Lower lobe of right lung (tissue), 2 donors: ENCODE measurements around the gene BCL2. TPM values are rescaled to one million over a fixed set of nuclear protein-coding genes. Genes with fewer than 3 reads are reported as not detected.
A peak's percentile ranks its signal among the peaks of the same experiment; 100 is the strongest.

Experiments used
- ATAC-seq, 2 donors: fragments of 200-7000 bp; cut with Tn5 transposase; one replicate each; pipeline ENCODE4 v1.9.1; 2020 to 2022; ENCODE audit warnings: mild to moderate bottlenecking in 2 of 2, moderate library complexity in 2 of 2
- DNase-seq: peaks from one replicate; pipeline ENCODE4 v3.0.0-alpha.2; 2020
- H3K27ac ChIP-seq: fragments of 200-600 bp; one replicate; pipeline ENCODE4 v1.8.0; 2022
- H3K27me3 ChIP-seq: fragments of 200-600 bp; one replicate; pipeline ENCODE4 v1.8.0; 2022; ENCODE audit warnings: low read depth
- H3K36me3 ChIP-seq: fragments of 200-600 bp; one replicate; pipeline ENCODE4 v1.8.0; 2022; ENCODE audit warnings: mild to moderate bottlenecking
- H3K4me1 ChIP-seq: fragments of 200-600 bp; one replicate; pipeline ENCODE4 v1.8.0; 2022
- H3K4me3 ChIP-seq: fragments of 200-600 bp; one replicate; pipeline ENCODE4 v1.8.0; 2022; ENCODE audit warnings: mild to moderate bottlenecking
- H3K9me3 ChIP-seq: fragments of 200-600 bp; one replicate; pipeline ENCODE4 v1.8.0; 2022
- CTCF ChIP-seq: fragments of 200-600 bp; IDR thresholded peaks from one replicate; pipeline ENCODE4 v1.8.0; 2022; ENCODE audit warnings: antibody characterized with exemption, mild to moderate bottlenecking
- intact Hi-C: fragments of 100-400 bp; cut with DNase I; formaldehyde crosslinking; loops from one replicate; pipeline ENCODE4 v1.11.0; 2022
- total RNA-seq: library from RNA; stranded (reverse); fragmentation: NEBNext Ultra II Directional; extraction: Animal tissue kit (Norgen Biotek cat#: 25700); gene quantifications from one replicate; pipeline ENCODE4 v1.2.1, GENCODE V29; 2021
- donor health status: DM: no; HTN: yes; CAD: no; lungs with severe emphysema.

The BCL2 gene
- total RNA-seq, 1 donor from 2014 or later, result 11.0 TPM

GRCh38 chr18:63098018-63098981, 221.3 kb downstream of the BCL2 start:
- no peak overlapping the region for H3K4me3 ChIP-seq
- intact Hi-C loops, result no loop called here
- H3K36me3 ChIP-seq, result no peaks in the 10 kb centered on the region
- no peak overlapping the region for H3K27ac ChIP-seq
- DNase-seq (no peak), ATAC-seq (no peak)
- peaks cover 17% of the 10 kb centered on the region for H3K4me1 ChIP-seq
- no peak for TF ChIP-seq CTCF
- no peaks in the 10 kb centered on the region for H3K27me3 ChIP-seq
- H3K9me3 ChIP-seq, result no peaks in the 10 kb centered on the region

- no peak for ATAC-seq
Measured at GRCh38 chr18:63097178-63097577, 222.4 kb downstream of the BCL2 start.

GRCh38 chr18:63096327-63096874, 223.2 kb downstream of the BCL2 start:
- TF ChIP-seq CTCF, result no peak
- Histone ChIP-seq H3K9me3 (no peaks in the 10 kb centered on the region), H3K4me1 (peaks cover 17% of the 10 kb centered on the region), H3K4me3 (no peak overlapping the region), H3K27ac (no peak overlapping the region), H3K36me3 (no peaks in the 10 kb centered on the region), H3K27me3 (no peaks in the 10 kb centered on the region)
- intact Hi-C loops, result no loop called here
- ATAC-seq (no peak), DNase-seq (no peak)

More at GRCh38 chr18:63097178-63097577, 222.4 kb downstream of the BCL2 start:
- H3K36me3 ChIP-seq, result no peaks in the 10 kb centered on the region
- TF ChIP-seq CTCF, result no peak
- H3K27ac ChIP-seq, result no peak overlapping the region
- H3K27me3 ChIP-seq, result no peaks in the 10 kb centered on the region
- no peaks in the 10 kb centered on the region for H3K9me3 ChIP-seq
- no peak for DNase-seq
- no peak overlapping the region for H3K4me3 ChIP-seq
- peaks cover 17% of the 10 kb centered on the region for H3K4me1 ChIP-seq
- intact Hi-C loops, result no loop called here

- Histone ChIP-seq H3K27ac (no peak overlapping the region), H3K4me1 (peaks cover 17% of the 10 kb centered on the region), H3K4me3 (no peak overlapping the region), H3K27me3 (no peaks in the 10 kb centered on the region), H3K9me3 (no peaks in the 10 kb centered on the region), H3K36me3 (no peaks in the 10 kb centered on the region)
- intact Hi-C loops, result no loop called here
- DNase-seq, result no peak
- no peak for TF ChIP-seq CTCF
- no peak for ATAC-seq
Measured at GRCh38 chr18:63095768-63096167, 223.8 kb downstream of the BCL2 start.

- ATAC-seq, result peak in 1 of 2 donors; percentile 49
Measured at GRCh38 chr18:63091671-63092364, 227.8 kb downstream of the BCL2 start.

More at GRCh38 chr18:63091671-63092364, 227.8 kb downstream of the BCL2 start:
- DNase-seq, result no peak
- H3K4me1 ChIP-seq, result no peaks in the 10 kb centered on the region
- H3K27ac ChIP-seq, result no peak overlapping the region
- no peaks in the 10 kb centered on the region for H3K36me3 ChIP-seq
- H3K9me3 ChIP-seq, result no peaks in the 10 kb centered on the region
- no peak for TF ChIP-seq CTCF
- no peak overlapping the region for H3K4me3 ChIP-seq
- H3K27me3 ChIP-seq, result no peaks in the 10 kb centered on the region
- intact Hi-C loops, result no loop called here
